NCI-H187 treated with DMSO at 0.1 percent for 48 hours (cell line): ENCODE results near the gene LAMC3.
"Not testable (repeated sequence)": the region's sequence is repeated elsewhere in the genome, so short reads cannot be mapped to it uniquely, and the experiment has no call there.

Experiments used
- DNase-seq: peaks from one replicate; lab custom pipeline; 2025; lab: John Stamatoyannopoulos, UW

LAMC3 gene

DNA sequence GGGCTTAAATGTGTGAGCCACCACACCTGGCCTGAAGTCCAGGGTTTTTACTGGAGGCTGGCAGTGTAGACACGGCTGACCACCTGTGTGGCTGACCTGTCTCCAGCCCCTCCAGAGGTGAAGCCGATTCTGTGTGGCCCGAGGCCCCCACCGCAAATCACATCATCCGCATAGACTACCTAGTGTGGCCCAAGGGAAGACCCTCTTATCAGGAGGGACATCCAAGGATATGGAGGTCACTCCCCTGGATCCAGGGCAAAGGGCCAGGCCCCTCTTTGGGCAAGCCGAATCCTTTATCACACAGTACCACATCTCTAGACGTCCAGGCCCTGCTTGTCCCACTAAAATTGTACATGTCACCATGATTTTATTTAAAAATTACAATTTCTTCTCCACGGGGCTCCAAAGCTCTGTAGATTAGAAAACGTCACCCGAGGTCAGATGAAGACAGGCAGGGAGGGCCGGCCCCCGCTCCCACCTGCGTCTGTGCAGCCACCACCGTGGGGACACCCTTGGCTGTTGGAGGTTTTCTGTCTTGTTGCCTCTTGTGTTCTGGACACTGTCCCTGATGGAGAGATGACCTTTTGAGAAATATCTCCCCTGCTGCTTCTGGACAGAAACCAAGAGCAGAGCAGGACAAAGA, 20.1 kb downstream of the LAMC3 start:
- DNase-seq, result no peak

DNA sequence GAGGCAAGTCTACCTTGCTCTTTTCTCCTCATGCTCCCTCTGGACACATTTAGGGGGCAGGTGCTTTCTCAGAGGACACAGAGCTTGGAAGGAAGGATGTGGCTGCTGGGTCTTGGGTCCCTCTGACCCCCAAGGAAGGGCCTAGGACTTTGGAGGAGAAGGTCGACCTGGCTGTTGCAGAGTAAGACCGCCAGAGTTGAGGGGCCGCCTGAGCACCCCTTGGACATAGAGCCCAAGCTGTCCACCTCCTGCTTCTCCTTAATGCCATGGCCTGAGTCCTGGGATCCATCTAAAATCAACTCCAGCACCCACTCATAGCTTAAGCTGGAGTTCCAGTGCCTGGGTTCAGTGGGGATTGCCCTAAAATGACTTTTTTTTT, 20.6 kb downstream of the LAMC3 start:
- DNase-seq, result no peak

DNA sequence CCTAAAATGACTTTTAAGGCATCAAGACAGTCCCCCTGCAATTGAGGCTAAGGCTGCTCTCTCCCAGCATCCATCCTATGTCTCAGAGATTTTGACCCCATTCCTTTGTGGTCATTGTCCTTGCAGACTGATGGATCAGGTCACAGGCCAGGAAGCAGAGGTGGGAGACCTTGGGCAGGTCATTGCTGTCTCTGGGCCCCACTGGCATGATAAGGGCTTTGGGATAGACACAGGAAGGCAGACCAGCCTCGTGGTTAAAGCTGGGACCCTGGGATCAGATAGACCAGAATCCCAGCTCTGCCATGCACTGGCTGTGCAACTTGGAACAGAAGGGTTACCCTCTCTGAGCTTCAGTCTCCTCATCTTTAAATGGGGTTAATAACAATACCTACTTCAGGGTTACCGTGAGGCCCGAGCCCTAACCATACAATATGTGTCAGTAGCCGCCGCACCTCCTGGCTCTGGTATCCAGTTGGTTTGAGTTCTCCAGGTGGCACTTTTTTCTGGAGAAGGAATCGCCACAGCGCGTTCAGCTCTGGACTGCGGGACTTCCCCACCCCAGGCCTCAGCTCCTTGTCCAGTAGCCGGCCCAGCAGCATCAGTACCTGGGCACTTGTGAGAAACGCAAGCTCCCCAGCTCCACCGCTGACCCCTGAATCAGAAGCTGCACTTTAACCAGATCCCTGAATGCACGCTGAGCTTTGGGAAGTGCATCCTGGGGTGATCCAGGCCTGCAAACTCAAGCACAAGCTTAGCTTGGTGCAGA, 21.4 kb downstream of the LAMC3 start:
- DNase-seq, result no peak

DNA sequence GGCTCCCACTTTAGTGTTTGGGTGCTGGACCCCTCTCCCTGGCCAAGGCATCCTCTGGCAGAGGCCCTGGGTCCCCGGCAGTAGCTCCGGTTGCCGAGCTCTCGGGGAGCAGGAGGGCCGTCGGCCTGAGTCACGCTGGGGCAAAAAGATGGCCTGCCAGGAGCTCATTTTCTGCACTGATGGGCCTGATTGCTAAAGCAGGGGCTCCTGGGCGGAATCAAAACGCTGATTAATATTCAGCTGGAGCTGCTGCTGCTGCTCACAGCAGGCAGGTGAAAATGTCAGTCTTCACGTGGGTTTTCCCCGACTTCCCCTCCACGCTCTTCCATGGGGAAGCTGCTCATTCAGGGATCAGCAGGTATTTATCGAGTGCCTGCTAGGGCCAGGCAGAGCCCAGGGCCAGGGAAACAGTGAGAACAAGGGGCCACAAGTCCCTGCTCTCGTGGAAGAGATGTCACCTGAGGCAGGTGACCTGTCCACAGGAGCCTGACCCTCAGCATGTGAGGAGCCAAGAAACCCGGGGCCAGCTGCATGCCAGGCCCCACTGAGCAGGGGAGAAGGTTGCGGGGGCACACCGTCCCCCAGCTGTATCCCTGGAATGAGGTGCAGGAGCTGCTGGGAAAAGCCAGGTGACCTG, 22.1 kb downstream of the LAMC3 start:
- DNase-seq, result no peak

DNA sequence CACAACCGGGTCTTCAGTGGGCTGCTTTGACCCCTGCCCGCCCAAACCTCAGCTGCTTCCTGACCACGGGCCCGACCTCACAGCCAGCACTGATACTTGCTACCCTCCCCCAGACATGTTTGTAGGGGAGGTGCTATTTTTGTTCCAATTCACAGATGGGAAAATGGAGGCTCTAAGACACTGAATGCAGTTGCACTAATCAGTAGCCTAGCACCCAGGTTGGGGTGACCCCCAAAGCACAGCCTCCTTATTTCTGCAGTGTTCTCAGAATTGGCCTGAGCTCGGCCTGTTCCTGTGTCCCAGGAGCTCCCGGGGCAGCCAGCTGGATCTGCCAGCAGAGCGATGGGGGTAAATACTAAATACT, 22.6 kb downstream of the LAMC3 start:
- no peak for DNase-seq

DNA sequence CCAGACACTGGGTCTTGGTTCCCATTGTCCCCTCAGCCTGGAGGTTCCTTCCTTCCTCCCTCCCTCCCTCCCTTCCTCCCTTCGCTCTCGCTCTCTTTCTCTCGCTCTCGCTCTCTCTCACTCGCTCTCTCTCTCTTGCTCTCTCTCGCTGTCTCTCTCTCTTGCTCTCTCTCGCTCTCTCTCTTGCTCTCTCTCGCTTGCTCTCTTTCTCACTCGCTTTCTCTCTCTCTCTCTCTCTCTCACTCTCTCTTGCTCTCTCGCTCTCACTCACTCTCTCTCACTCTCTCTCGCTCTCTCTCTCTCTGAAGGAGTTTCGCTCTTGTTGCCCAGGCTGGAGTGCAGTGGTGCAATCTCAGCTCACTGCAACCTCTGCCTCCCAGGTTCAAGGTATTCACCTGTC, 23.4 kb downstream of the LAMC3 start:
- DNase-seq, result no peak

DNA sequence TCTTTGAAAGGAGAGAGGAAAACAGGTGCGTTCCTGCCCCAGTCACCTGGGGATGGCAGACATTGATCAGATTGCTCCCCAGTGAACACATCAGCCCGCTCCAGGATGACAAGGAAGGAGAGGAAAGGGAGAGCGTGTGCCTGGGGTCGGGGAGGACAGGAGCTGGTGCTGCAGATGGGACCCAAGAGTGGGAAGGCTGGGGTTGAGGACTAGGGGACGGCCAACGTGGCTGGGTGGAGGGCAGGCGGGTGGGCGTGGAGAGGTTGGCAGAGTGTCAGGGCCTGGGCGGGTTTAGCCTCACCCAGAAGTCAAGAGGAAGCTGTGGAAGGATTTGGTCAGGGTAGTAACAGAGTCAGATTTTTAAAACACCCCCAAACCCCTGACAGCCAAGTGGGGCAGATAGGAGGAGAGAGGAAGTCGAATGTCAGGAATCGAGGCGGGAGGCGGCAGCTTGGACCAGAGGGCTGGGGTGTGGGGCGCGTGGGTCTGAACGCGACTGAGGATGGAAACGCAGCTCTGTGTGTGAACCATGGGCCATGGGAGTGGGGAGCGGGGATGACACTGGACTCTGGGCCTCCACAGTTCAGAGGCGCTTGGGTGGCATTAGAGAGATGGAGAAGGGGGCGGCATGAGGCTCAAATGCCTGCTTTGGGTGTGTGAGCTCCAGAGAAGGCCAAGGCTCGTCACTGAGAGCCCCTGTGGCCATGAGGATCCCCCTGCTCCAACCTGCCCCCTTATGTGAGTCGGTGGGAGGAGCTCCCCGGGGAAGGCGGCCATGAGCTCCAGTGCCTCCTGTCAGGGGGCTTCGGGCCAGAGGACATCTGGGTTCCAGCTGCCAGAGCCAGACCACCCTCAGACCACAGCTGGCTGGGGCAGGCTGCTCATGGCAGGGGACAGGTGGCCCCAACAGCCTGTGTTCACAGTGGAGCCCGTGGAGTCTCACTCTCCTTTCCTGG, 24.6 kb downstream of the LAMC3 start:
- no peak for DNase-seq

DNA sequence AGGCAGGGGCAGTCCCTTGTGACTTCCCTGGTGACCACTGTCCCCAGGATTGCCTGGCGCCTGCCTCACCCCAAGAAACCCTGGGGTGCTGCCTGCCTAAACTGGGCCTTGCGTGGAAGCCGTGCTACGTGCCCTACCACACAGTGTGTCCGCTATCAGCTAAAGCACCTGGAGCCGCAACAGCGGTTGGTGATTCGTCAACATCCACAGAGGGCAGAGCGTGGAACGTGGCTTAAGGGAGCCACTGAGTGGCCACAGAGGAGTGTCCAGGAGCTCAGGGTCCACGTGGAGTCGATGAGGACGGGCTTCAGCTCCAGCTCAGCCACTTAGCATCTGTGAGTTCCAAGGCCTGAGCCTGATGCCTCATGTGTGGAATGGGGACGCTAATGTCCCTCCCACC, 25.3 kb downstream of the LAMC3 start:
- DNase-seq, result no peak

DNA sequence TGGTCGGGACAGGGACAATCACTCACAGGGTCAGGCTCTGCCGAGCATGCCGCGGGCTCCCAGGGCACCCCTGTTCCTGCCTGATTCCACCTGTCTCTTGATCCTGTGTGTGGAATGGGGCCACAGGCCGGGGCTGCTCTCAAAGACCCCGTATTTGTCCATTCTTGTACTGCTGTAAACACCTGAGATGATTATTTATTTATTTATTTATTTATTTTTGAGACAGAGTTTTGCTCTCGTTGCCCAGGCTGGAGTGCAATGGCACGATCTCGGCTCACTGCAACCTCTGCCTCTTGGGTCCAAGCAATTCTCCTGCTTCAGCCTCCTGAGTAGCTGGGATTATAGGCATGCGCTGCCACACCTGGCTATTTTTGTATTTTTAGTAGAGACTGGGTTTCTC, 25.8 kb downstream of the LAMC3 start:
- not testable (repeated sequence) for DNase-seq

DNA sequence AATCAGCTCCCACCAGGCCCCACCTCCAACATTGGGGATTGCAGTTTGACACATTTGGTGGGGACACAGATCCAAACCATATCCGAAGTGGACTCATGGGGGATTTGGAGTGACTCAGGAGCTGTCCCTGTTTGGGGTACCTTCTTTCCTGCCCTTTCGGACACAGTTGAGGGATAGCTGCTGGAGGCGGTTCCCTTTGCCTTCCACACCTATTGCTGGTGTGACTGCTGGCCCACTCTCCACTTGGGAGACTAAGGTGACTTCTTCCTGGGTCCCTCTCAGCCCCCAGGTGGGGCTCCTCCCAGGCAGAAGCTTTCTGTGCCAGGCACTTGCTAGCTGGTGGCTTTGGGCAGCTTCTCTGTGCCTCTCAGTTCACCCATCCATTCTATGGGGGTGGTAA, 26.6 kb downstream of the LAMC3 start:
- DNase-seq, result no peak

DNA sequence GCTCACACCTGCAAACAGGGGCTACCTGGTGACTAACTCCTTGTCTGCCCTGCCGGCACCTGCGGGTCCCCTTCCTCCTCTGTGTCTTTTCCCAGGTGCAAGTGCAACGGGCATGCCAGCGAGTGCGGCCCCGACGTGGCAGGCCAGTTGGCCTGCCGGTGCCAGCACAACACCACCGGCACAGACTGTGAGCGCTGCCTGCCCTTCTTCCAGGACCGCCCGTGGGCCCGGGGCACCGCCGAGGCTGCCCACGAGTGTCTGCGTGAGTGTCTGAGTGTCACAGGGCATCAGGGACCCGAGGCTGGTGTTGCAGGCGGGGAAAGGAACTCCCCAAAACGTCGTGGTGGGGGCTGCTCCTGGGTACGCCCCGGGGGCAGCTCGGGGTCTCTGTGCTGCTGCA, 27.1 kb downstream of the LAMC3 start:
- no peak for DNase-seq

DNA sequence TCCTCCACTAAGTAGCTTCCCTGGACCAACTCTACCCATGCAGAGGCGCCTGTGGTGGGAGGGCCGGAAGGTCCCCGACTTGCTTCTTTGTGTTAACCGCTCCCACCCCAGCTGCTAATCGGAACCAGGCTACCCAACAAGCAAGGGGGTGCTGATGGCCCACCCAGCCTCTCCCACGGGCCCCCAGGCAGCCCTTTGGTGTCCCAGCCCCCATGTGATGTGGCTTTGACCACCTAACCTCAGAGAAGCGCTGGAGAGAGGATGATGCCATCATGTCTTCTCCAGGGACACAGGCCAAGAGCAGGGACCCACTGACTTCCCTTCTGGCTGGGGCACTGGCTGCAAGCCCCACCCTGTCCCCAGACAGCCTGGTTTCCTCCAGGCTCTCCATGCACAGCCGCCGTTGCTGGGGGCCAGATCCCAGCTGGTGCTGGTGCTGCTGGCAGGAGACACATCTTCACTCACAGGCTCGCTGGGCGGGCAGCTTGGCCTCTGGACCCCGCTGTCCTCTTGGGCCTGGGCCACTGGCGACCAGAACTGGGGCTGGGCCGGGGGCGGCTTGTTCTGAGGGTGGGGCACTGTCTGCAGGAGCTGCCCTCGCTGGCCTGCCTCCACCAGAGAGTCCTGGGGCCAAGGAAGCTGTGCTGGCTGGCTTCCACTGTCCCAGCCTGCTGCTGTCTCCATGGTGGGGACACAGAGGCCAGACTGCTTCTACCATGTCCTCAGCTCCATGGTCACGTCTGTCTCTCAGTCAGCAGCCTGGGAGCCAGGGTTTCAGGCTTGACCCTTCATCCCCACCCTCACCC, 27.8 kb downstream of the LAMC3 start:
- no peak for DNase-seq

DNA sequence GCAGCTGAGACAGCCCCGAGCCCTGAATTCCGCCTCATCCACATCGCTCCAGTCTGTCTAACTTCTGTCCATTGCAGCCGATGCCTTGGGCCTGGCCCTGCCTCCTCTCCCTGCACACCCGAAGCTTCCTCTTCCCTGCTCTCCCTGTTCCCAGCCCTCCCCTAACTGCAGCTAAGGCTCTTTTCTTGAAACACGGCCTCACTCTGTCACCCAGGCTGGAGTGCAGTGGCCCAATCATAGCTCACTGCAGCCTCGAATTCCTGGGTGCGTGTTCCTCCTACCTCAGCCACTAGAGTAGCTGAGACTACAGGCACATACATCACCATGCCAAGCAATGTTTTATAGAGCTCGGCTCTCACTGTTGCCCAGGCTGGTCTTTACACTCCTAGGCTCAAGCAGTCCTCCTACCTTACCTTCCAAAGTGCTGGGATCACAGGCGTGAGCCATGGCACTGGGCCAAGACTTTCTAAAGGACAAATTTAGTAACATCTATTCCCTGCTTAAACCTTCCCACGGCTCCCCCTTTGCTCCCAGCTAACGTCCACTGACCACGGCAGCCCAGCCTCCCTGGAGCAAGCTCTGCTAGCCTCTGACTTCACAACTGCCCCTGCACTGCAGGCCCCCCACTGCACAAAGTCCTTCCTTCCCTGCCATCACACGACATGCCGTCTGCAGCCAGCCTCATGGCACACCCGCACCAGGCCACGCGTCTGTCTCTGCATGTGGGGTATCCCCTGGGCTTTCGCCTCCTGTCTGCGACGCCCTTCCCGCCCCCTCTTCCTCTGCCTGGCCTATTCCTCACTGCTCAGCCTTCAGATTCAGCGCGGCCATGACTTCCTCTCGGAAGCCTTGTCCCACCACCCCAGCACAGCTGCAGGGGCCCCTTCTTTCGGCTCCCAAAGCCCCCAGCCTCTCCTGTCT, 28.6 kb downstream of the LAMC3 start:
- DNase-seq, result no peak

DNA sequence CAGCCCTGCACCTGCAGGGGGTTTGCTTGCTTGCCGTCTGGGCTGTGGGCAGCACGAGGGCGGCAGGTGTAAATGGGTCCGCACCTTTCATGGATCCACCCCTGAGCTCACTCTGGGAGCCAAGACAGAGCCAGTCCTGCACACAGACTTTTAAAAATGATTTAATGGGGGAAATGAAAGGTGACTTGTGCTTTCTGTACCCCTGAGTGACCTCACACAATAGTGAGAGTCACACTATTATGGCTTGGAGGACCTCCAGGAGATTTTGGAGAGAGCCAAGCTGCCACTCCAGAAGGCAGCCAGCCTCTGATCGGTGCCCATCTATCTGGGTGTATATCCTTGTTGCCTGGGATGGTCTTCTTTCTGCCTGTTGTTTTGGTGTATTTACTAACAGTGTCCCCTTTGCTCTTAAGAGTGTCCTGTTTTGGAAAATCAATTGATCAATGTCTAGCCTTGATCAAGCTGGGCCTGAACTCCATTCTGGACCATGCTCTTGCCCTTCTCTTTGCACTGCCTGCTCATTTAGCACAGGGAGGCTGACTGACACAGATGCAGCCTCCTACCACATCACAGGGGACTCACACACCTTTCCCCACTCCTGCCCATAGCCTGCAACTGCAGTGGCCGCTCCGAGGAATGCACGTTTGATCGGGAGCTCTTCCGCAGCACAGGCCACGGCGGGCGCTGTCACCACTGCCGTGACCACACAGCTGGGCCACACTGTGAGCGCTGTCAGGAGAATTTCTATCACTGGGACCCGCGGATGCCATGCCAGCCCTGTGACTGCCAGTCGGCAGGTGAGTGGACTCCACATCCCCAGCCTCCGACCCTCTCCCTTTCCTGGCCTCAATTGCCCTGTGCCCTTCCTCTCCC, 29.5 kb downstream of the LAMC3 start:
- DNase-seq, result no peak

DNA sequence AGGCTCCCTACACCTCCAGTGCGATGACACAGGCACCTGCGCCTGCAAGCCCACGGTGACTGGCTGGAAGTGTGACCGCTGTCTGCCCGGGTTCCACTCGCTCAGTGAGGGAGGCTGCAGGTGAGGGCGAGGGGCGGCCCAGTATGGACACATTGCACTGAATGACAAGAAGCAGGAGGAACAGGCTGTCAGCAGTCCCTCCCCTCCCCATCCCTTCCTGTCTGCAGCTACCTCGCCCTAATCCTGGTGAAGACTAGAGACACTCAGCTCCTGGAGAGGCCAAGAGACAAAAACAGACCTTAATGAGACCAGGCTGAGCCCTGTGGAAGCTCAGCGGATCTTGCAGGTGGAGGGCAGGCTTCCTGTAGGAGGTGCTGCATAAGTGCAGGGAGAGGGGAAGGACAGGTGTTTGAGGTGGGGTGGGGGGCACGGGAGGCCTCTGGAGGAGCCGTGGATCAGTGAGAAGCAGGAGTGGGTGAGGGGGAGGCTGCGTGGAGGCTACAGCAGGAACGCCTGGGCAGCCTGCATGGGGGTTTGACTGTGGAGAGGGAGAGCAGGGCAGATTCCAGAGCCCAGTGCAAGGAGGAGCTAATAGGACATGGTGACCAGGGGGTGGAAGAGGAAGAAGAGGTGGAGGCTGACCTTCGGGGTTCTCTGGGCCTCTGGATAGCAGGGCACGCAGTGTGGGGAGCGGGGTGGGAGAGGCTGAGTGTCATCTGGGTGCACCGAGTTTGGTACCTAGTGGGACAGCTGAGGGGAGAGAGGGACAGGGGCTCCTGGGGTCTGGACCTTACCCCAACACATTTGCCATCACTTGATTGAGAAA, 30.4 kb downstream of the LAMC3 start:
- DNase-seq, result no peak

DNA sequence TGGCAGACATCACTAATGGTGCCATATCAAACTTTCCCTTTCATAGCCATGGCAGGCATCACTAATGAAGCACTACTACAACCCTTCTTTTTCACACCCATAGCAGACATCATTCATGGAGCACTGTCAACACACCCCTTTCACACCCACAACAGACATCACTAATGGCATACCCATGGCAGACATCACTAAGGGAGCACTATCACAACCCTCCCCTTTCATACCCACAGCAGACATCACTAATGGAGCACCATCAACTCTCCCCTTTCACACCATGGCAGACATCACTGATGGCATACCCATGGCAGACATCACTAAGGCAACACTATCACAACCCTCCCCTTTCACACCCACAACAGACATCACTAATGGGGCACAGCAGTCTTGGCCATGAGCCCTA, 33.7 kb downstream of the LAMC3 start:
- no peak for DNase-seq

DNA sequence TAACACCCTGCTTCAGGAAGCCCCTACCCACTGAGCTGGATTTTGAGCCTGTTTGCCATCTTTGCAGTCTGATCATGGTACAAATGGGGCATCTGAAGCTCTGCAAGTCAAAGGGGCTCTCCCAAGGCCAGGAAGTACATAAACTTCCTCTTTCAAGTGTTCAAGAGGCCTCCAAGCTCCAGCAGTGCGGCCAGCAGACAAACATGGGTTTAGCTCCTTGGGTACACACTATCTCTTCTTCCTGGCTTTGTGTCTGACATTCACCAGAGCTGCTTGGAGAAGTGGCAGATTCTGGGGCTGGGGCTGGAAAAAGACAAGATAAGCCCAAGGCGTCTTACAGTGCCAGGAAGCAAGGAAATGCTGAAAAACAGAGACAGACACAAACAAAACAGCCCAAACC, 34.1 kb downstream of the LAMC3 start:
- no peak for DNase-seq

DNA sequence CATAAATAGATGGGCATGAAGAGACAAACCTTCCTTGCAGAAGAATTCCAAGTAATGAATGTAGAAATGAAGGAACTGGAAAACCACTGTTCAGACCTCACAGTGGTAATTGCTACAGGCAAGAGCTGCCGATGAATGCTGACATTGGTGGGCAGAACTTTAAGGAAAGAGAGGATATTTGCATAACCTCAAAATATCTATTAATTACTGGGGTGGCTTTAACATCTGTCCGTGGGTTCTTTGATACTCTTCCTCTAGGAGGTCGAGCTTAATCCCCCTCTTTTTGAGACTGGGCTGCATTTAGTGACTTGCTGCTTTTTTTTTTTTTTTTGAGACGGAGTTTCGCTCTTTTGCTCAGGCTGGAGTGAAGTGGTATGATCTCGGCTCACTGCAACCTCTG, 34.7 kb downstream of the LAMC3 start:
- DNase-seq, result no peak
